Panc1 (cell line): ENCODE data around the gene CYCS.

Experiments used
- CTCF ChIP-seq: fragments of 450-650 bp; IDR thresholded peaks from 2 replicates; pipeline ENCODE4 v1.5.1; 2017; ENCODE audit warnings: mild to moderate bottlenecking
- SIN3A ChIP-seq: IDR thresholded peaks from 2 replicates; pipeline ENCODE4 v1.6.1; 2012; ENCODE audit warnings: low read depth, mild to moderate bottlenecking, low read length, moderate library complexity, borderline replicate concordance; ENCODE audit not compliant: insufficient read depth

GRCh38 chr7:25116621-25117020 lies 8.4 kb downstream of the CYCS start:
- no peak for TF ChIP-seq CTCF
- no peak for TF ChIP-seq SIN3A
